HepG2 (cell line): Measurements from ENCODE around the gene STX2. TPM values are rescaled to one million over a fixed set of nuclear protein-coding genes. Genes with fewer than 3 reads are reported as not detected.
A peak's percentile ranks its signal among the peaks of the same experiment; 100 is the strongest.

Experiments
- CBX5 ChIP-seq: sonication (generic); formaldehyde crosslinking; IDR thresholded peaks from 2 replicates; pipeline ENCODE4 v1.4.0; 2020; ENCODE audit warnings: missing genetic modification reagents, borderline replicate concordance
- DMAP1 ChIP-seq: IDR thresholded peaks from 2 replicates; pipeline ENCODE4 v1.6.1; 2016
- EP300 ChIP-seq, 3 experiments: sonication (generic) in 1 of 3; formaldehyde crosslinking in 1 of 3; IDR thresholded peaks; 2 replicates each; pipeline versions ENCODE4 v1.5.1 to v1.6.1; 2011 to 2020; ENCODE audit warnings: low read depth in 2 of 3, low read length in 2 of 3, borderline replicate concordance in 1 of 3, improper control_type of control experiment in 1 of 3, mild to moderate bottlenecking in 1 of 3, missing genetic modification reagents in 1 of 3, moderate library complexity in 1 of 3
- GATAD1 ChIP-seq: IDR thresholded peaks from 2 replicates; pipeline ENCODE4 v1.6.1; 2016; ENCODE audit warnings: missing genetic modification reagents, missing compliant biosample characterization
- HDAC1 ChIP-seq: sonication (generic); formaldehyde crosslinking; IDR thresholded peaks from 2 replicates; pipeline ENCODE4 v1.5.1; 2020; ENCODE audit warnings: mild to moderate bottlenecking, missing genetic modification reagents
- MBD4 ChIP-seq: IDR thresholded peaks from 2 replicates; pipeline ENCODE4 v1.6.1; 2012; ENCODE audit warnings: low read length, inconsistent platforms, borderline replicate concordance
- NFE2L2 ChIP-seq: fragments of 150-350 bp; IDR thresholded peaks from 2 replicates; pipeline ENCODE4 v1.6.1; 2014; ENCODE audit warnings: low read length
- RFXAP ChIP-seq: sonication (generic); formaldehyde crosslinking; IDR thresholded peaks from 2 replicates; pipeline ENCODE4 v1.4.0; 2020; ENCODE audit warnings: missing genetic modification reagents, borderline replicate concordance
- RXRB ChIP-seq: IDR thresholded peaks from 2 replicates; pipeline ENCODE4 v1.6.1; 2016; ENCODE audit warnings: borderline replicate concordance, missing genetic modification reagents, missing compliant biosample characterization
- SOX5 ChIP-seq: IDR thresholded peaks from 2 replicates; pipeline ENCODE4 v1.6.1; 2016; ENCODE audit warnings: borderline replicate concordance
- ZNF264 ChIP-seq: sonication (generic); formaldehyde crosslinking; IDR thresholded peaks from 2 replicates; pipeline ENCODE4 v1.4.0; 2020; ENCODE audit warnings: missing genetic modification reagents
- ZNF460 ChIP-seq: sonication (generic); formaldehyde crosslinking; IDR thresholded peaks from 2 replicates; pipeline ENCODE4 v1.5.1; 2020; ENCODE audit warnings: missing genetic modification reagents, mild to moderate bottlenecking, borderline replicate concordance
- polyA plus RNA-seq, 8 experiments: library from polyadenylated mRNA; depleted of rRNA in 3 of 8; stranded (reverse) in 7 of 8; unstranded in 1 of 8; fragments of >200 nt; fragmentation: Illumina TruSeq in 4 of 8; extraction: Trizol in 4 of 8; gene quantifications; 2 replicates each; pipeline versions ENCODE4 v1.2.1 to v1.2.3, GENCODE V29; 2011 to 2016; ENCODE audit warnings: low read depth in 4 of 8, missing spikeins in 1 of 8, mixed read lengths in 1 of 8; ENCODE audit not compliant: insufficient read depth in 1 of 8
- total RNA-seq, 5 experiments: library from RNA; depleted of rRNA; stranded (reverse); fragments of >200 nt; fragmentation: Illumina TruSeq; extraction: Trizol; gene quantifications; 2 replicates each; pipeline ENCODE4 v1.2.3, GENCODE V29; 2016; ENCODE audit warnings: low read depth in 1 of 5
- TF ChIP-seq, protein P1 (sequence below): sonication (generic); formaldehyde crosslinking; IDR thresholded peaks from 2 replicates; pipeline ENCODE4 v1.4.0; 2020; ENCODE audit warnings: mild to moderate bottlenecking, missing genetic modification reagents
- TF ChIP-seq, protein P2 (sequence below): IDR thresholded peaks from 2 replicates; pipeline ENCODE4 v1.6.1; 2016; ENCODE audit warnings: missing compliant biosample characterization, missing genetic modification reagents, borderline replicate concordance
- TF ChIP-seq, protein P3 (sequence below): sonication (generic); formaldehyde crosslinking; IDR thresholded peaks from 2 replicates; pipeline ENCODE4 v1.8.0; 2022; ENCODE audit warnings: mild to moderate bottlenecking, missing genetic modification reagents; ENCODE audit not compliant: insufficient replicate concordance
- TF ChIP-seq, protein P4 (sequence below): sonication (generic); formaldehyde crosslinking; IDR thresholded peaks from 2 replicates; pipeline ENCODE4 v1.5.1; 2020; ENCODE audit warnings: mild to moderate bottlenecking, missing genetic modification reagents, moderate library complexity

Gene STX2
- total and polyA plus RNA-seq, 2 of the 13 experiments (the other 11 are each of a cell fraction or from before 2014, with no cell fraction given) = 13.4 to 25.1 TPM

DNA sequence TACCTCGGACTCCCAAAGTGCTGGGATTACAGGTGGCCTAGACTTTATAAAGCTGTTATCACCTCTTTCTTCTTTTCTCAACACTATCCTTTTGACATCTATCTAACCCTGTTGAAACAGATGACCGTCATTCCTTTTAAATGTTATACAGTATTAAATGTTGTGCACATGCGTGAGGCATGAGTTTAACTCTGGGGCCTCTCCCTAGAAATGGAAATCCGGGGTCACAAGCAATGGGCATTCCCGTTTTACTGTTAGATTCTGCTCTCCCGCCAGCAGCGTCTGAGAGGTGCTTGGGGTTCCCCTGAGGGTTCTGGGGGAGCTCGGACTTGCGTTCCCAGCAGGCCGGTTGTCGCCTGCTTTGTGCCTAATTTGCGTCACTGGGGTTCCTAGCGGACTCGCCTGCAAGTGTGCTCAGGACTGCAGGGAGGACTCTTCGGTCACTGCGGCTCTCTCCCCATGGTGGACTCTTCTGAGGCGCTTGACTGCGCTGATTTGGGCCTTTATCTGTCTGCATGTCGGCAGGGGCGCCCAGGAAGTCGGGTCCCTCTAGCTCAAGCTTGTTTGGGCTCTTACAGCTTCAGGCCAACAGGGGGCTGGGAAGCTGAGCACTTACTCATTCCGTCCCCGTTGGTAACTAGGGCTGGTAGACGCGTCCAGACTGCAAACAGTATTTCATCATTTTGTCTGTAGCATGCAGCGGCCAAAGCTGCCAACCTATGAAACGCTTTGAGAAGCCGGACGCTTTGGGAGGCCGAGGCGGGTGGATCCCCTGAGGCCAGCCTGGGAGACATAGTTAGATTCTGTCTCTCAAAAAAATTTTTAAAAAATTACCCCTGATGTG lies 31.6 kb upstream of the STX2 start (continued):
- peak; percentile 56 for TF ChIP-seq DMAP1
- TF ChIP-seq, protein P1, sequence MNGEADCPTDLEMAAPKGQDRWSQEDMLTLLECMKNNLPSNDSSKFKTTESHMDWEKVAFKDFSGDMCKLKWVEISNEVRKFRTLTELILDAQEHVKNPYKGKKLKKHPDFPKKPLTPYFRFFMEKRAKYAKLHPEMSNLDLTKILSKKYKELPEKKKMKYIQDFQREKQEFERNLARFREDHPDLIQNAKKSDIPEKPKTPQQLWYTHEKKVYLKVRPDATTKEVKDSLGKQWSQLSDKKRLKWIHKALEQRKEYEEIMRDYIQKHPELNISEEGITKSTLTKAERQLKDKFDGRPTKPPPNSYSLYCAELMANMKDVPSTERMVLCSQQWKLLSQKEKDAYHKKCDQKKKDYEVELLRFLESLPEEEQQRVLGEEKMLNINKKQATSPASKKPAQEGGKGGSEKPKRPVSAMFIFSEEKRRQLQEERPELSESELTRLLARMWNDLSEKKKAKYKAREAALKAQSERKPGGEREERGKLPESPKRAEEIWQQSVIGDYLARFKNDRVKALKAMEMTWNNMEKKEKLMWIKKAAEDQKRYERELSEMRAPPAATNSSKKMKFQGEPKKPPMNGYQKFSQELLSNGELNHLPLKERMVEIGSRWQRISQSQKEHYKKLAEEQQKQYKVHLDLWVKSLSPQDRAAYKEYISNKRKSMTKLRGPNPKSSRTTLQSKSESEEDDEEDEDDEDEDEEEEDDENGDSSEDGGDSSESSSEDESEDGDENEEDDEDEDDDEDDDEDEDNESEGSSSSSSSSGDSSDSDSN (CRISPR knock-in tag) = 0 out of 2 replicates have a peak, but pooled peaks have one; percentile 49
- peak; percentile 44; the same call in 1 of the 2 replicates for TF ChIP-seq ZNF264 (CRISPR knock-in tag)
- TF ChIP-seq ZNF460 (CRISPR knock-in tag) = 0 out of 2 replicates have a peak, but pooled peaks have one; percentile 65
- TF ChIP-seq EP300 (IDR thresholded peaks at IDR 0.05; ENCODE audit: low read depth in 2 of 2, low read length in 2 of 2) = no peak
- TF ChIP-seq EP300 (CRISPR knock-in tag; IDR thresholded peaks at IDR 0.05; ENCODE audit: borderline replicate concordance) = 0 out of 2 replicates have a peak, but pooled peaks have one; percentile 14
- TF ChIP-seq HDAC1 (CRISPR knock-in tag) = 0 out of 2 replicates have a peak, but pooled peaks have one; percentile 15
- TF ChIP-seq, protein P2, sequence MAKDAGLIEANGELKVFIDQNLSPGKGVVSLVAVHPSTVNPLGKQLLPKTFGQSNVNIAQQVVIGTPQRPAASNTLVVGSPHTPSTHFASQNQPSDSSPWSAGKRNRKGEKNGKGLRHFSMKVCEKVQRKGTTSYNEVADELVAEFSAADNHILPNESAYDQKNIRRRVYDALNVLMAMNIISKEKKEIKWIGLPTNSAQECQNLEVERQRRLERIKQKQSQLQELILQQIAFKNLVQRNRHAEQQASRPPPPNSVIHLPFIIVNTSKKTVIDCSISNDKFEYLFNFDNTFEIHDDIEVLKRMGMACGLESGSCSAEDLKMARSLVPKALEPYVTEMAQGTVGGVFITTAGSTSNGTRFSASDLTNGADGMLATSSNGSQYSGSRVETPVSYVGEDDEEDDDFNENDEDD (CRISPR knock-in tag) = peak; percentile 22; the same call in 1 of the 2 replicates
- no peak for TF ChIP-seq NFE2L2
- TF ChIP-seq MBD4 = no peak
- TF ChIP-seq RFXAP (CRISPR knock-in tag) = 0 out of 2 replicates have a peak, but pooled peaks have one; percentile 26
- TF ChIP-seq RXRB (CRISPR knock-in tag) = peak; percentile 59; the same call in 1 of the 2 replicates
- TF ChIP-seq GATAD1 (CRISPR knock-in tag) = peak; percentile 35; the same call in 1 of the 2 replicates
- peak; percentile 57; the same call in 1 of the 2 replicates for TF ChIP-seq SOX5
- TF ChIP-seq, protein P3, sequence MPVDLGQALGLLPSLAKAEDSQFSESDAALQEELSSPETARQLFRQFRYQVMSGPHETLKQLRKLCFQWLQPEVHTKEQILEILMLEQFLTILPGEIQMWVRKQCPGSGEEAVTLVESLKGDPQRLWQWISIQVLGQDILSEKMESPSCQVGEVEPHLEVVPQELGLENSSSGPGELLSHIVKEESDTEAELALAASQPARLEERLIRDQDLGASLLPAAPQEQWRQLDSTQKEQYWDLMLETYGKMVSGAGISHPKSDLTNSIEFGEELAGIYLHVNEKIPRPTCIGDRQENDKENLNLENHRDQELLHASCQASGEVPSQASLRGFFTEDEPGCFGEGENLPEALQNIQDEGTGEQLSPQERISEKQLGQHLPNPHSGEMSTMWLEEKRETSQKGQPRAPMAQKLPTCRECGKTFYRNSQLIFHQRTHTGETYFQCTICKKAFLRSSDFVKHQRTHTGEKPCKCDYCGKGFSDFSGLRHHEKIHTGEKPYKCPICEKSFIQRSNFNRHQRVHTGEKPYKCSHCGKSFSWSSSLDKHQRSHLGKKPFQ = no peak
- peak; percentile 56; the same call in 1 of the 2 replicates for TF ChIP-seq CBX5
- TF ChIP-seq, protein P4, sequence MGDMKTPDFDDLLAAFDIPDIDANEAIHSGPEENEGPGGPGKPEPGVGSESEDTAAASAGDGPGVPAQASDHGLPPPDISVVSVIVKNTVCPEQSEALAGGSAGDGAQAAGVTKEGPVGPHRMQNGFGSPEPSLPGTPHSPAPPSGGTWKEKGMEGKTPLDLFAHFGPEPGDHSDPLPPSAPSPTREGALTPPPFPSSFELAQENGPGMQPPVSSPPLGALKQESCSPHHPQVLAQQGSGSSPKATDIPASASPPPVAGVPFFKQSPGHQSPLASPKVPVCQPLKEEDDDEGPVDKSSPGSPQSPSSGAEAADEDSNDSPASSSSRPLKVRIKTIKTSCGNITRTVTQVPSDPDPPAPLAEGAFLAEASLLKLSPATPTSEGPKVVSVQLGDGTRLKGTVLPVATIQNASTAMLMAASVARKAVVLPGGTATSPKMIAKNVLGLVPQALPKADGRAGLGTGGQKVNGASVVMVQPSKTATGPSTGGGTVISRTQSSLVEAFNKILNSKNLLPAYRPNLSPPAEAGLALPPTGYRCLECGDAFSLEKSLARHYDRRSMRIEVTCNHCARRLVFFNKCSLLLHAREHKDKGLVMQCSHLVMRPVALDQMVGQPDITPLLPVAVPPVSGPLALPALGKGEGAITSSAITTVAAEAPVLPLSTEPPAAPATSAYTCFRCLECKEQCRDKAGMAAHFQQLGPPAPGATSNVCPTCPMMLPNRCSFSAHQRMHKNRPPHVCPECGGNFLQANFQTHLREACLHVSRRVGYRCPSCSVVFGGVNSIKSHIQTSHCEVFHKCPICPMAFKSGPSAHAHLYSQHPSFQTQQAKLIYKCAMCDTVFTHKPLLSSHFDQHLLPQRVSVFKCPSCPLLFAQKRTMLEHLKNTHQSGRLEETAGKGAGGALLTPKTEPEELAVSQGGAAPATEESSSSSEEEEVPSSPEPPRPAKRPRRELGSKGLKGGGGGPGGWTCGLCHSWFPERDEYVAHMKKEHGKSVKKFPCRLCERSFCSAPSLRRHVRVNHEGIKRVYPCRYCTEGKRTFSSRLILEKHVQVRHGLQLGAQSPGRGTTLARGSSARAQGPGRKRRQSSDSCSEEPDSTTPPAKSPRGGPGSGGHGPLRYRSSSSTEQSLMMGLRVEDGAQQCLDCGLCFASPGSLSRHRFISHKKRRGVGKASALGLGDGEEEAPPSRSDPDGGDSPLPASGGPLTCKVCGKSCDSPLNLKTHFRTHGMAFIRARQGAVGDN (CRISPR knock-in tag) = no peak
